UCSD-AML1 (cell line): ENCODE data around the gene C1orf167.

ENCODE experiments used
- DNase-seq: peaks from one replicate; lab custom pipeline; 2025; ENCODE audit not compliant: unreplicated experiment; lab: John Stamatoyannopoulos, UW

The C1orf167 gene

DNA sequence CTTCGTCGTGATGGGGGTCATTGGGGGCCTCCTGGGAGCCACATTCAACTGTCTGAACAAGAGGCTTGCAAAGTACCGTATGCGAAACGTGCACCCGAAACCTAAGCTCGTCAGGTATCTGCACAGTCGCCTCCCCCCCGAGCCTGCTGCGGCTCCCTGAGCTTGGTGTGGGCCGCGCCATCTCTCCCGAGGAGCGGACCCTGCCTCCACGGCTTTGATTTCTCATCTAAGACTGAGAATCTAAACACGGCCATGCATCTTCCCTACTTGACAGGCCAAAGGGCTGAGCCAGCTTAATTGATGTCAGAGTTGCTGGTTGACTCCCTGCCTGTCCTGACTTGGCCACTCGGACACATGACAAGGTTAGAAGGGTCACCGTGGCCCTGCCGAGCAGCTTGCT, 66.5 kb downstream of the C1orf167 start:
- no peak for DNase-seq

DNA sequence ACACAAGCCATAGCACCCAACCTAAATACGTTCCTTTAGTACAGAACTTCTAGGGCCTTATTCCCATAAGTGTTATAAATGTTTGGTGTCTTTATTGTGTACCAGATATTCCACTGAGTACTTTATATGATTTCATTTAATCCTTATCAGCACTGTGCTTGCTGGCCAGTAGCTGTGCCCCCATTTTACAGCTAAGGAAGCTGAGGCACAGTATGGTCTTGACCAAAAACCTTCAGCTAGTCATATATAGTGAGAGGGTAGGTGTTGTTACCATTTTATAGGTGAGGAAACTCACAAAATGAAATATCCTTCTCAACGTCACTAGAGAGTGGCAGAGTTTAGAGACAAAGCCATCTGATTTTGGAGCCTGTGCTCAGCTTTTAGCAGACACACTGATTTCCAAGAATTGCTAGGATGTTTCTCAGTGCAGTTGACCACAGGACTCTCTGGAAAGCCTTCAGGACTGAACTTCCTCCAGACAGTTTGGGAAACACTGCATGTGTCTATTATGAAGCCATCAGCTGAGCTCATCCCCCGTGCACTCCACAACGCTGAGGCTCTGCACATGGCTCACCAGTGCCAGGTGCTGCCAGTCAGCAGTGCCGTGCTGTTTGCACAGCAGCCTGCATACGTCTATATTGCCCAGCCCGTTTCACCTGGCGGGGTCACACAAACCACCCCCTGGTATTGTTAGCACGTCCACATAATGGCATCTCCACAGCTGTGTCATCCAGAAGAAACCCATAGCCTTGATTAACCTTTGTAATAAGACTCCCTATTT, 70.1 kb downstream of the C1orf167 start:
- DNase-seq = no peak

GRCh38 chr1:11833497-11833896, 71.5 kb downstream of the C1orf167 start:
- no peak for DNase-seq

- DNase-seq = no peak
Measured at GRCh38 chr1:11833900-11834299, 71.9 kb downstream of the C1orf167 start.

DNA sequence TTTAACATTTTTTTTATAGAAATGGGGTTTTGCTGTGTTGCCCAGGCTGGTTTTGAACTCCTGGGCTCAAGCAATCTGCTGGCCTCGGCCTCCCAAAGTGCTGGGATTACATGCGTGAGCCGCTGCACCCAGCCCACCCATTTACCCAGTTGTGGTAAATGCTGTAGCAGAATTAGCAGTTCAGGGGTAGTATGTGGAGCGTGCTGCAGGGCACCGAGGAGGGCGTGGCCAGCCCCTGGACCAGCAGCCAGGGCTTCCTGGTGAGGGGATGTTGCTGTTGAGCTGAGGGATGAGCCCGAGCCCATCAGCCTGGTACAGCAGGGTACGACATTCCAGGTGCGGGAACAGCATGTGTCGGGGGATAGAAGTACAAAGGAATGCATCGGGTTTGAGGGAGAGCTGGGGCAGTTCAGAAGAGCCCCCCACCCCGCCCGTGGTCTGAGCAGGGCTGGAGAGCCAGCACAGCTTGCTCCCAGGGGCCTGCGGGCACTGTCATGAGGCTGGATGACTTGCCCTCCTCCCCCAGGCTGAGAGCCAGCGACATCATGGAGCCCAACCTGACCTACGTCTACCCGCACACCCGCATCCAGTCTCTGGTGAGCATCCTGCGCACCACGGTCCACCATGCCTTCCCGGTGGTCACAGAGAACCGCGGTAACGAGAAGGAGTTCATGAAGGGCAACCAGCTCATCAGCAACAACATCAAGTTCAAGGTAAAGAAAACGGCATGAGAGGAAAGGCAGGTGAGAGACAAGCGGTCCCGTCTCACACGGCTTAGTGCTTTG, 73.6 kb downstream of the C1orf167 start:
- no peak for DNase-seq

GRCh38 chr1:11836955-11837766, 75.2 kb downstream of the C1orf167 start:
- DNase-seq = no peak

DNA sequence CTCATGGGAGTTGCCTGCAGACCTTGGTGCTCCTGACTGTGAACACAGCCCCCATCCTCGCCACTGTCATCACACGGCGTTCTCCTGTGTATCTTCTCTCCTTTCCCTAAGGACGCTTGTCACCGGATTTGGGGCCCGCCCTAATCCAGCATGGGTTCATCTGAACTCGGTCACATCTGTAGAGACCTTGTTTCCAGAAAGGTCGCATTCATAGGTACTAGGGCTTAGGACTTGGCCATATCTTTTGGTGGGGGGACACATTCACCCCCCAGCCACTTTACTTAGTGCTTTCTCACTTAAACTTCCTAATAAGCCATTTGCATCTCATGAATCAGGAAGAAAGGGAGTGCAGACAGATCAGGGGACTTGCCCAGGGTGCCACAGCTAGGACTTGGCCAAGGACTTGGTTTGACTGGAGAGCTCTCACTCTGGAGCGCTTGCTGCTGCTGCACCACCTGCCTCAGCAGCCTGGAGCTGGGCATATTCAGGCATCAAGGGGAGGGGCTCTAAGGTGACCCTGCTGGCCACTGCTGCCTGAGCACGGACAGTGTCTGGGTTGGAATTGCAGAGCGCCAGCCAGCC, 75.9 kb downstream of the C1orf167 start:
- no peak for DNase-seq

DNA sequence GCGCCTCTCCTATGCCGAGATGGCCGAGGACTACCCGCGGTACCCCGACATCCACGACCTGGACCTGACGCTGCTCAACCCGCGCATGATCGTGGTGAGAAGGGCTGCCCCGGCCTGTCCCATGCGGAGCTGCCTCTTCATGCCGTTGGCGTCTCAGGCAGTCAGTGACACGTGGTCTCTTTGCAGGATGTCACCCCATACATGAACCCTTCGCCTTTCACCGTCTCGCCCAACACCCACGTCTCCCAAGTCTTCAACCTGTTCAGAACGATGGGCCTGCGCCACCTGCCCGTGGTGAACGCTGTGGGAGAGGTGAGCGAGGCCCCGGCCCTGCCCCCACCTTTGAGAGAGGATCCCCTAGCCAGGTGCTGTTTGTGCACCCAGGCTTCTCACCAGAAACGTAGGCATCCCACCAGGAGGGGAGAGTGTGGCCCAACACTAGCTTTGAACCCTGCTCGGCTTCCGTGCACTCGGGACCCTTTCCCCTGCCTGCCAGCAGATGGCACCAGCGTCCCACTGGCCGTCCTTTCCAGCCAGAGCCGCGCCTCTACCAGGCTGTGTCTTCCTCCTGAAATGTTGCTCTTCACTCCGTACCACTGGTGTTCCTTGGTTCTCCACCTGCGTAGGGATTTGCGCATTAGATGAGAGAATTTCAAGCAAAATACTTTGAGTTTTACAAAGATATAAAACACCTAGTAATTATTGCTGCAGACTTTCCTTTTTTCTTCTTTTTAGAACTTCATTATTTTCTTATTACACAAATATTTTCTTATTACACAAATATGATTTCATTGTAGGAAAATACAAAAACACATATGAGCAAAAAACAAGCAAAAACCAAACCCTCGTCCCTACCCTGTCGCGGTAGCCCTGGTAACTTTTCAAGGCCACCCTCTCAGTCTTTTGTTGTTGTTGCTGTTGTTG, 76.6 kb downstream of the C1orf167 start:
- peak; percentile 56 for DNase-seq
